ENCODE results near the gene MACROD2. TPM values are rescaled to one million over a fixed set of nuclear protein-coding genes. Genes with fewer than 3 reads are reported as not detected.

The MACROD2 gene
- total RNA-seq, 1 experiment from 2014 or later, result 1.6 TPM

- Mint-ChIP-seq H3K27ac (peak overlapping the region in 2 of 3 experiments; percentile 12 to 33; a peak in 1 of 7 replicates), H3K27me3 (ENCODE audit: low read depth) (no peaks in the 10 kb centered on the region), H3K4me3 (no peak overlapping the region; a peak in 1 of 5 replicates), H3K4me1 (peaks cover 12 to 20% of the 10 kb centered on the region in 2 experiments), H3K36me3 (ENCODE audit: insufficient read depth in 1 of 3, low read depth in 3 of 3) (no peaks in the 10 kb centered on the region), H3K9me3 (no peaks in the 10 kb centered on the region)
- Histone ChIP-seq H3K9me3 (ENCODE audit: control insufficient read depth, low read depth, low read length) (no peaks in the 10 kb centered on the region), H3K4me1 (ENCODE audit: insufficient read depth, low read length) (peaks cover 3% of the 10 kb centered on the region; the same call in 1 of the 2 replicates), H3K79me2 (ENCODE audit: insufficient read depth, low read length) (no peaks in the 10 kb centered on the region), H3T11ph (ENCODE audit: low read length) (no peak overlapping the region), H3K4me2 (ENCODE audit: insufficient read depth, insufficient read length, low read length) (no peak overlapping the region), H3K14ac (ENCODE audit: insufficient read depth, low read length) (no peak overlapping the region), H3K27ac (ENCODE audit: insufficient read length, low read depth, low read length) (no peak overlapping the region), H3K79me1 (ENCODE audit: insufficient read depth, low read depth, low read length, poor library complexity, severe bottlenecking) (no peaks in the 10 kb centered on the region), H2BK15ac (ENCODE audit: low read depth, low read length) (no peak overlapping the region), H3K27me3 (ENCODE audit: insufficient read depth, low read length) (no peaks in the 10 kb centered on the region), H4K5ac (ENCODE audit: insufficient read length, low read depth, low read length) (no peak overlapping the region), H3K23ac (ENCODE audit: insufficient read length, low read depth, low read length) (no peak overlapping the region), H4K91ac (ENCODE audit: insufficient read length, low read depth, low read length) (no peak overlapping the region), H2BK5ac (ENCODE audit: insufficient read length, low read length) (no peak overlapping the region), H3K18ac (ENCODE audit: insufficient read length, low read depth, low read length) (no peak overlapping the region), H2BK20ac (ENCODE audit: low read depth, low read length, poor library complexity, severe bottlenecking) (no peak overlapping the region), H2BK120ac (ENCODE audit: low read depth, low read length, poor library complexity, severe bottlenecking) (no peak overlapping the region), H3K9ac (ENCODE audit: extremely low read depth, insufficient read length, low read length) (no peak overlapping the region), H3K23me2 (ENCODE audit: insufficient read length, low read depth, low read length, poor library complexity, severe bottlenecking) (no peaks in the 10 kb centered on the region), H4K20me1 (ENCODE audit: control insufficient read depth, insufficient read depth, insufficient read length) (no peaks in the 10 kb centered on the region), H2AFZ (ENCODE audit: low read length) (no peak overlapping the region), H4K8ac (replicated peaks; ENCODE audit: insufficient read length, low read depth, low read length) (no peak overlapping the region), H2AK5ac (ENCODE audit: insufficient read length, low read length) (no peak overlapping the region), H3K56ac (ENCODE audit: insufficient read length, low read depth, low read length) (no peak overlapping the region), H3K4ac (ENCODE audit: low read depth, low read length) (no peak overlapping the region), H2BK12ac (ENCODE audit: insufficient read length, low read depth, low read length) (no peak overlapping the region)
- TF ChIP-seq CTCF (conservative IDR thresholded peaks at IDR 0.05), result no peak
- DNase-seq, result no peak
- WGBS (ENCODE audit: extremely low coverage, insufficient read length, low lambda C conversion rate), result no CpG with 5 or more reads among the region's 4 CpGs
Observed at GRCh38 chr20:14957402-14957801, 962.1 kb downstream of the MACROD2 start.

Measured in H9 (cell line).